Aorta (tissue), 5 donors: ENCODE results near the gene COL4A4. TPM values are rescaled to one million over a fixed set of nuclear protein-coding genes. Genes with fewer than 3 reads are reported as not detected.
"Not testable (repeated sequence)": the region's sequence is repeated elsewhere in the genome, so short reads cannot be mapped to it uniquely, and the experiment has no call there.

Experiments
- ATAC-seq: fragments of 200-7000 bp; cut with Tn5 transposase; one replicate; pipeline ENCODE4 v1.9.1; 2022; ENCODE audit warnings: moderate library complexity; ENCODE audit not compliant: low FRiP score
- DNase-seq, 2 donors: peaks; one replicate each; pipeline ENCODE4 v3.0.0-alpha.2; 2020
- H3K27ac ChIP-seq, 2 donors: one replicate each; pipeline ENCODE4 v1.5.1; 2013; ENCODE audit warnings: low read length in 2 of 2, mild to moderate bottlenecking in 2 of 2, moderate library complexity in 2 of 2, control low read depth in 1 of 2, inconsistent platforms in 1 of 2, low read depth in 1 of 2
- H3K27me3 ChIP-seq, 2 donors: one replicate each; pipeline ENCODE4 v1.6.1; 2013; ENCODE audit warnings: control low read depth in 1 of 2, low read length in 1 of 2, mild to moderate bottlenecking in 1 of 2, moderate library complexity in 1 of 2; ENCODE audit not compliant: insufficient read depth in 2 of 2, control insufficient read depth in 1 of 2
- H3K36me3 ChIP-seq, 2 donors: one replicate each; pipeline ENCODE4 v1.6.1; 2013; ENCODE audit warnings: control low read depth in 1 of 2, low read length in 1 of 2, mild to moderate bottlenecking in 1 of 2; ENCODE audit not compliant: insufficient read depth in 2 of 2, control insufficient read depth in 1 of 2
- H3K4me1 ChIP-seq, 2 donors: one replicate each; pipeline ENCODE4 v1.6.1; 2013; ENCODE audit warnings: low read length in 2 of 2, control low read depth in 1 of 2, mild to moderate bottlenecking in 1 of 2, moderate library complexity in 1 of 2; ENCODE audit not compliant: insufficient read depth in 2 of 2, control insufficient read depth in 1 of 2
- H3K4me3 ChIP-seq, 2 donors: one replicate each; pipeline ENCODE4 v1.5.1; 2013; ENCODE audit warnings: low read length in 2 of 2, control low read depth in 1 of 2, mild to moderate bottlenecking in 1 of 2
- H3K9me3 ChIP-seq: one replicate; pipeline ENCODE4 v1.6.1; 2013; ENCODE audit warnings: mild to moderate bottlenecking, low read length; ENCODE audit not compliant: control insufficient read depth
- WGBS, 2 donors: extraction: QIAGEN DNeasy Blood & Tissue Kit; methylation state at CpG; one replicate each; pipeline ENCODE4 v1.1.7; 2013; 5-methylcytosine and 5-hydroxymethylcytosine counted together
- intact Hi-C, 2 donors: fragments of 100-400 bp; cut with DNase I; formaldehyde crosslinking; loops; one replicate each; pipeline versions ENCODE4 v1.14.2 to v1.15.0; 2022
- polyA plus RNA-seq, 2 donors: library from polyadenylated mRNA; stranded (reverse); fragments of 200-250 nt; gene quantifications; one replicate each; pipeline ENCODE4 v1.2.3, GENCODE V29; 2013
- total RNA-seq, 2 donors: library from RNA; stranded (reverse); fragmentation: NEBNext Ultra II Directional; extraction: Animal tissue kit (Norgen Biotek cat#: 25700); gene quantifications; one replicate each; pipeline ENCODE4 v1.2.1, GENCODE V29; 2021
- donor health status: healthy with polysubstance abuse.
- donor health status: Bipolar disorder and iron deficiency.
- donor health status: DM: no; HTN: no; CAD: no.
- donor health status: DM: no; HTN: no; CAD: no.
- donor health status: DM: yes; HTN: yes; CAD: no.

Gene COL4A4
- total and polyA plus RNA-seq, 4 donors: 2.3 to 15.8 (median 14.5) TPM

DNA sequence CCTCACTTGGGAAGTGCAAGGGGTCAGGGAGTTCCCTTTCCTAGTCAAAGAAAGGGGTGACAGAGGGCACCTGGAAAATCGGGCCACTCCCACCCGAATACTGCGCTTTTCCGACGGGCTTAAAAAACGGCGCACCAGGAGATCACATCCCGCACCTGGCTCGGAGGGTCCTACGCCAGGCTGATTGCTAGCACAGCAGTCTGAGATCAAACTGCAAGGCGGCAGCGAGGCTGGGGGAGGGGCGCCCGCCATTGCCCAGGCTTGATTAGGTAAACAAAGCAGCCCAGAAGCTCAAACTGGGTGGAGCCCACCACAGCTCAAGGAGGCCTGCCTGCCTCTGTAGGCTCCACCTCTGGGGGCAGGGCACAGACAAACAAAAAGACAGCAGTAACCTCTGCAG lies 98.9 kb downstream of the COL4A4 start:
- intact Hi-C loops, DNase-seq: not testable (repeated sequence)

GRCh38 chr2:227058888-227059399 lies 105.1 kb downstream of the COL4A4 start:
- DNase-seq (no peak), ATAC-seq (no peak)
- H3K4me3 ChIP-seq: no peak overlapping the region
- no peaks in the 10 kb centered on the region for H3K4me1 ChIP-seq
- WGBS, 2 donors: 75 to 85% methylated on average over 5 of the region's 5 CpGs
- H3K9me3 ChIP-seq: peaks cover 2% of the 10 kb centered on the region
- no peaks in the 10 kb centered on the region for H3K27me3 ChIP-seq
- H3K27ac ChIP-seq: no peak overlapping the region
- intact Hi-C loops: no loop called here
- H3K36me3 ChIP-seq: peaks cover 0 to 11% of the 10 kb centered on the region in 2 donors

More for the DNA sequence above, 98.9 kb downstream of the COL4A4 start:
- H3K27ac ChIP-seq, ATAC-seq, H3K9me3 ChIP-seq, H3K27me3 ChIP-seq, H3K4me3 ChIP-seq, H3K36me3 ChIP-seq, H3K4me1 ChIP-seq: not testable (repeated sequence)
- WGBS, 2 donors: 75 to 83% methylated on average over 12 to 14 of the region's 14 CpGs

DNA sequence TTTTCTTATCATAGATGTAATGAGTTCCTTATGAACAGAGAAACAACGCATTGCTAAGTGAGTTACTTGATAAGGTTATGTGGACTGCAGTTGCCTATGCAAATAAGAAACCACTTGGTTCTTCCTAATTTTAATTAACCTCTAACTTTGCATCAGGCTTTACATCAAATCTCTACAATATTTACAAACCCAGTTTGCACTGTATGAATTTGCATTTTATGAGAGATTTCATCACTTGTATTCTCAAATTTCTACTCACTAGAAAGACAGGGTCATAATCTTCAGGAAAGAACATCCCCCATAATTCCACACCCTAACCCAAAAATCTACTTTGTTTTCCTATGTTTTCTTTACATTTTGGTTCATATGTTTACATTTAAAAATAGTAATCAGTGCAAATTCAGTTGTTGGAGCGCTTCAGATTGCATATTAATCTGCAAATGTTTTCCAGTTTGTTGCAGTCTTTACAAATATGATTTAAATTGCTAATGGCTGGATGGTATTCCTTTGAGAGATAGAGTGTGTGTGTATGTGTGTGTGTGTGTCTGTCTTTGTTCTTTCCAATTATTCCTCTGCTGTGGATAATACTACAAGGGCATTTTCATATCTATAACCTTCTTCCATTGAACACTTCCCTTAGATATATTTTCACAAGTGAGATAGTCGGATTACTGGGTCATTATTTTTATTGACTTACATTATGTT lies 106.1 kb downstream of the COL4A4 start:
- Histone ChIP-seq H3K4me3 (no peak overlapping the region), H3K27ac (no peak overlapping the region), H3K9me3 (peaks cover 2% of the 10 kb centered on the region), H3K36me3 (peaks cover 0 to 11% of the 10 kb centered on the region in 2 donors), H3K4me1 (no peaks in the 10 kb centered on the region), H3K27me3 (no peaks in the 10 kb centered on the region)
- DNase-seq (no peak), ATAC-seq (no peak)
- intact Hi-C loops: no loop called here
- WGBS, 2 donors: 79 to 80% methylated on average over 3 of the region's 3 CpGs

DNA sequence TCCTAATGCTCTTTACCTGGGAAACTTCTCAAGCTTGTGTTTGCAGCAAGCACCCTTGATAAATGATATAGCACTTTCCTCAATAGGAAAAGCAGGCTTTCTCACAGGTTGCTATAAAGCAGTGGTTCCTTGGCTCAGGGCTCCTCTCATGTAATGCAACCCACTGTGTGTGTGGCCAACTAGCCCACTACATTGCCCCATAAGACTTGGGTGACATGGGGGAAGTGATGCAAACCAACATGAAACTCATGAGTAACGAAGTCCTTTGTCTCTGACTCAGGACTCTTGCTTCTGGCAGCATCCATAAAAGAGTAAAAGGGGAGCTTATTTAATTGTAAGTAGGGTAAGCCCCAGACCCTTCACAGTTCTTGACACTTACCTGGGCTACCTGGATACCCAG lies 106.9 kb downstream of the COL4A4 start:
- 81 to 87% methylated on average over 1 of the region's 1 CpG for WGBS, 2 donors
- ATAC-seq: no peak
- H3K36me3 ChIP-seq: peaks cover 0 to 11% of the 10 kb centered on the region in 2 donors
- H3K9me3 ChIP-seq: peaks cover 2% of the 10 kb centered on the region
- H3K4me1 ChIP-seq: no peaks in the 10 kb centered on the region
- H3K4me3 ChIP-seq: no peak overlapping the region
- H3K27ac ChIP-seq: no peak overlapping the region
- intact Hi-C loops: no loop called here
- no peak for DNase-seq
- H3K27me3 ChIP-seq: no peaks in the 10 kb centered on the region

DNA sequence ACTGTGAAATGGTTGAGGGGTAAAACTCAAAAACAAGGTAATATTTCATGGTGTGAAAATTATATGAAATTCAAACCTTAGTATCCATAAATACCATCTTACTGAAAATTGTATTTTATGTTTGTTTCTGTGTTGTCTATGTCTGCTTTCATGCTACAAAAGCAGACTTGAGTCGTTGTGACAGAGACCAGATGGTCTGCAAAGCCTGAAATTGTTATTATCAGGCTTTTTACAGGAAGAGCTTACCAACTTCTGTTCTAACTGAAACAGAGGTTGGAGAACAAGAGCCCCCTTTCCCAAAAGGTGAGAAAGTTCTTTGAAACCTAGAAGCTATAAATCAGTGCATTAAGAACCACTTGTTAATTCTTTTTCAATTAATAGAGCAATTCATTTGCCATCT lies 110.0 kb downstream of the COL4A4 start:
- Histone ChIP-seq H3K4me3 (no peak overlapping the region), H3K36me3 (peaks cover 0 to 9% of the 10 kb centered on the region in 2 donors), H3K9me3 (no peaks in the 10 kb centered on the region), H3K27ac (no peak overlapping the region), H3K27me3 (no peaks in the 10 kb centered on the region), H3K4me1 (no peaks in the 10 kb centered on the region)
- no peak for ATAC-seq
- 50 to 54% methylated on average over 1 of the region's 1 CpG for WGBS, 2 donors
- DNase-seq: no peak
- intact Hi-C loops: no loop called here

- 40 to 45% methylated on average over 6 of the region's 6 CpGs for WGBS, 2 donors
- Histone ChIP-seq H3K36me3 (peaks cover 0 to 6% of the 10 kb centered on the region in 2 donors), H3K4me3 (no peak overlapping the region), H3K9me3 (no peaks in the 10 kb centered on the region), H3K27ac (no peak overlapping the region), H3K27me3 (no peaks in the 10 kb centered on the region), H3K4me1 (no peaks in the 10 kb centered on the region)
- intact Hi-C loops: no loop called here
- no peak for ATAC-seq
- DNase-seq: no peak
Observed at GRCh38 chr2:227052879-227053278, 111.1 kb downstream of the COL4A4 start.

GRCh38 chr2:227043981-227044380 lies 120.0 kb downstream of the COL4A4 start:
- no peaks in the 10 kb centered on the region for H3K4me1 ChIP-seq
- ATAC-seq (no peak), DNase-seq (no peak)
- WGBS, 2 donors: 86 to 88% methylated on average over 3 of the region's 3 CpGs
- H3K27ac ChIP-seq: no peak overlapping the region
- H3K9me3 ChIP-seq: no peaks in the 10 kb centered on the region
- H3K4me3 ChIP-seq: no peak overlapping the region
- intact Hi-C loops: no loop called here
- peaks cover 0 to 1% of the 10 kb centered on the region in 2 donors for H3K36me3 ChIP-seq
- H3K27me3 ChIP-seq: no peaks in the 10 kb centered on the region

GRCh38 chr2:227038550-227039189 lies 125.3 kb downstream of the COL4A4 start:
- 69 to 79% methylated on average over 1 of the region's 1 CpG for WGBS, 2 donors
- Histone ChIP-seq H3K36me3 (peaks cover 0 to 1% of the 10 kb centered on the region in 2 donors), H3K27me3 (no peaks in the 10 kb centered on the region), H3K4me1 (no peaks in the 10 kb centered on the region), H3K27ac (no peak overlapping the region), H3K9me3 (no peaks in the 10 kb centered on the region), H3K4me3 (no peak overlapping the region)
- ATAC-seq: no peak
- intact Hi-C loops: no loop called here
- no peak for DNase-seq

DNA sequence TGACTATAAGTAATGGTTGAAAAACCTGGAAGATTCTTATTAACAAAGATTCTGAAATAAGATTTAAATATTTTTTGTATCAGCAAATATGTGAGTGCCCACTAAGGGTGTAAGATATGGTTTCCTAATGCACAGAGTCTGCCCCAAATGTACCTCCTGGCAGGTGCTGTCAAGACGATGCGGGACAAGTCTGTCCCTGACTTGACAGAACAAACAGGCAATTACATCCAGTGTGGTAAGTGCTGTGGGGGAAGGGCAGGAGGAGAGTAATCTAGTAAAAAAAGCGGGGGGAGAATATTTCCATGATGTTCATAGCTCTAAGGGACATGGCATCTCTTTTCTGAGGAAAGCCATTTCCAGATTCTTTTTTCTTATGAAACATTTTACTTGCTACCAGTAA lies 127.5 kb downstream of the COL4A4 start:
- Histone ChIP-seq H3K27me3 (no peaks in the 10 kb centered on the region), H3K4me3 (no peak overlapping the region), H3K4me1 (no peaks in the 10 kb centered on the region), H3K36me3 (peaks cover 0 to under 1% of the 10 kb centered on the region in 2 donors), H3K9me3 (no peaks in the 10 kb centered on the region), H3K27ac (no peak overlapping the region)
- DNase-seq: no peak
- ATAC-seq: no peak
- intact Hi-C loops: no loop called here
- 76 to 83% methylated on average over 3 of the region's 3 CpGs for WGBS, 2 donors
